HepG2 (cell line): ENCODE data around the gene SLC6A9. TPM values are rescaled to one million over a fixed set of nuclear protein-coding genes. Genes with fewer than 3 reads are reported as not detected.
A peak's percentile ranks its signal among the peaks of the same experiment; 100 is the strongest.

Source experiments
- CSRNP2 ChIP-seq: sonication (generic); formaldehyde crosslinking; conservative IDR thresholded peaks from 2 replicates; pipeline ENCODE4 v1.8.0; 2022; ENCODE audit warnings: low read depth, missing genetic modification reagents
- DR1 ChIP-seq: sonication (generic); formaldehyde crosslinking; IDR thresholded peaks from 2 replicates; pipeline ENCODE4 v1.8.0; 2021; ENCODE audit warnings: mild to moderate bottlenecking, missing genetic modification reagents, inconsistent platforms
- ETS1 ChIP-seq: sonication (generic); formaldehyde crosslinking; IDR thresholded peaks from 2 replicates; pipeline ENCODE4 v1.4.0; 2020; ENCODE audit warnings: missing genetic modification reagents
- KIAA2018 ChIP-seq: sonication (generic); formaldehyde crosslinking; IDR thresholded peaks from 2 replicates; pipeline ENCODE4 v1.5.0; 2020; ENCODE audit warnings: mild to moderate bottlenecking, missing genetic modification reagents, borderline replicate concordance
- RBFOX2 ChIP-seq: fragments of 200-400 bp; formaldehyde crosslinking; IDR thresholded peaks from 2 replicates; pipeline ENCODE4 v1.6.1; 2017; ENCODE audit warnings: low read depth, mild to moderate bottlenecking, low read length
- SNAPC2 ChIP-seq: sonication (generic); formaldehyde crosslinking; IDR thresholded peaks from 2 replicates; pipeline ENCODE4 v1.8.1; 2022; ENCODE audit warnings: mild to moderate bottlenecking, missing genetic modification reagents
- ZNF33A ChIP-seq: sonication (generic); formaldehyde crosslinking; IDR thresholded peaks from 2 replicates; pipeline ENCODE4 v1.5.1; 2020; ENCODE audit warnings: missing genetic modification reagents, mild to moderate bottlenecking, moderate library complexity, borderline replicate concordance
- ZNF496 ChIP-seq: sonication (generic); formaldehyde crosslinking; IDR thresholded peaks from 2 replicates; pipeline ENCODE4 v1.8.1; 2023; ENCODE audit warnings: mild to moderate bottlenecking, moderate library complexity, missing genetic modification reagents; ENCODE audit not compliant: insufficient replicate concordance
- ZNF841 ChIP-seq: sonication (generic); formaldehyde crosslinking; IDR thresholded peaks from 2 replicates; pipeline ENCODE4 v1.8.1; 2023; ENCODE audit warnings: missing genetic modification reagents, borderline replicate concordance
- polyA plus RNA-seq, 8 experiments: library from polyadenylated mRNA; depleted of rRNA in 3 of 8; stranded (reverse) in 7 of 8; unstranded in 1 of 8; fragments of >200 nt; fragmentation: Illumina TruSeq in 4 of 8; extraction: Trizol in 4 of 8; gene quantifications; 2 replicates each; pipeline versions ENCODE4 v1.2.1 to v1.2.3, GENCODE V29; 2011 to 2016; ENCODE audit warnings: low read depth in 4 of 8, missing spikeins in 1 of 8, mixed read lengths in 1 of 8; ENCODE audit not compliant: insufficient read depth in 1 of 8
- total RNA-seq, 5 experiments: library from RNA; depleted of rRNA; stranded (reverse); fragments of >200 nt; fragmentation: Illumina TruSeq; extraction: Trizol; gene quantifications; 2 replicates each; pipeline ENCODE4 v1.2.3, GENCODE V29; 2016; ENCODE audit warnings: low read depth in 1 of 5
- TF ChIP-seq, protein P1 (sequence below): sonication (generic); formaldehyde crosslinking; IDR thresholded peaks from 2 replicates; pipeline ENCODE4 v1.4.0; 2020; ENCODE audit warnings: missing genetic modification reagents

Gene SLC6A9
- total and polyA plus RNA-seq, 2 of the 13 experiments (the other 11 are each of a cell fraction or from before 2014, with no cell fraction given) = 8.5 to 9.9 TPM

DNA sequence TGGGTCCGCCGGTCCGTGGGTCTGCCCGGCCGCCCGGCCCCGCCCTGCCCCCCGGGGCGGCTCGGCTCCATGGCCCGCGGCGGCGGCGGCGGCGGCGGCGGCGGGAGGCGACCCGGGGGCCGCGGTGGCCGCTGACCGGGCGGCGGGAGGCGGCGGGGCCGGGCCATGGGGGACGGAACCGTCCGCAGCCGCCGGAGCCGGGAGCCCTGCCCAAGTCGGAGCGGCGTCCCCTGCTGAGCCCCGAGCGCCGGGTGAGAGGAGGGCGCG lies 52.1 kb downstream of the SLC6A9 start (continued):
- TF ChIP-seq KIAA2018 (CRISPR knock-in tag) = no peak
- TF ChIP-seq ETS1 (CRISPR knock-in tag) = 0 out of 2 replicates have a peak, but pooled peaks have one; percentile 38
- TF ChIP-seq CSRNP2 (CRISPR knock-in tag) = no peak
- TF ChIP-seq DR1 = no peak
- no peak for TF ChIP-seq SNAPC2 (CRISPR knock-in tag)
- TF ChIP-seq ZNF841 (CRISPR knock-in tag) = 0 out of 2 replicates have a peak, but pooled peaks have one; percentile 34
- TF ChIP-seq, protein P1, sequence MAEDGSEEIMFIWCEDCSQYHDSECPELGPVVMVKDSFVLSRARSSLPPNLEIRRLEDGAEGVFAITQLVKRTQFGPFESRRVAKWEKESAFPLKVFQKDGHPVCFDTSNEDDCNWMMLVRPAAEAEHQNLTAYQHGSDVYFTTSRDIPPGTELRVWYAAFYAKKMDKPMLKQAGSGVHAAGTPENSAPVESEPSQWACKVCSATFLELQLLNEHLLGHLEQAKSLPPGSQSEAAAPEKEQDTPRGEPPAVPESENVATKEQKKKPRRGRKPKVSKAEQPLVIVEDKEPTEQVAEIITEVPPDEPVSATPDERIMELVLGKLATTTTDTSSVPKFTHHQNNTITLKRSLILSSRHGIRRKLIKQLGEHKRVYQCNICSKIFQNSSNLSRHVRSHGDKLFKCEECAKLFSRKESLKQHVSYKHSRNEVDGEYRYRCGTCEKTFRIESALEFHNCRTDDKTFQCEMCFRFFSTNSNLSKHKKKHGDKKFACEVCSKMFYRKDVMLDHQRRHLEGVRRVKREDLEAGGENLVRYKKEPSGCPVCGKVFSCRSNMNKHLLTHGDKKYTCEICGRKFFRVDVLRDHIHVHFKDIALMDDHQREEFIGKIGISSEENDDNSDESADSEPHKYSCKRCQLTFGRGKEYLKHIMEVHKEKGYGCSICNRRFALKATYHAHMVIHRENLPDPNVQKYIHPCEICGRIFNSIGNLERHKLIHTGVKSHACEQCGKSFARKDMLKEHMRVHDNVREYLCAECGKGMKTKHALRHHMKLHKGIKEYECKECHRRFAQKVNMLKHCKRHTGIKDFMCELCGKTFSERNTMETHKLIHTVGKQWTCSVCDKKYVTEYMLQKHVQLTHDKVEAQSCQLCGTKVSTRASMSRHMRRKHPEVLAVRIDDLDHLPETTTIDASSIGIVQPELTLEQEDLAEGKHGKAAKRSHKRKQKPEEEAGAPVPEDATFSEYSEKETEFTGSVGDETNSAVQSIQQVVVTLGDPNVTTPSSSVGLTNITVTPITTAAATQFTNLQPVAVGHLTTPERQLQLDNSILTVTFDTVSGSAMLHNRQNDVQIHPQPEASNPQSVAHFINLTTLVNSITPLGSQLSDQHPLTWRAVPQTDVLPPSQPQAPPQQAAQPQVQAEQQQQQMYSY = 0 out of 2 replicates have a peak, but pooled peaks have one; percentile 7
- TF ChIP-seq RBFOX2 = peak; percentile 6; the same call in 1 of the 2 replicates
- TF ChIP-seq ZNF496 (CRISPR knock-in tag) = no peak
- no peak for TF ChIP-seq ZNF33A (CRISPR knock-in tag)
- TF ChIP-seq, all 625 proteins: peak for 7
